Colonic mucosa (tissue), 4 donors: ENCODE measurements around the gene MAVS. TPM values are rescaled to one million over a fixed set of nuclear protein-coding genes. Genes with fewer than 3 reads are reported as not detected.

Experiments
- DNase-seq: peaks from one replicate; pipeline ENCODE4 v3.0.0-alpha.2; 2020
- H3K27ac ChIP-seq: fragments of 200-600 bp; one replicate; pipeline ENCODE4 v1.8.0; 2021
- H3K27me3 ChIP-seq: fragments of 200-600 bp; one replicate; pipeline ENCODE4 v1.8.0; 2021
- H3K36me3 ChIP-seq: fragments of 200-600 bp; one replicate; pipeline ENCODE4 v1.8.0; 2021
- H3K4me1 ChIP-seq: fragments of 200-600 bp; one replicate; pipeline ENCODE4 v1.8.0; 2021; ENCODE audit warnings: mild to moderate bottlenecking
- H3K4me3 ChIP-seq: fragments of 200-600 bp; one replicate; pipeline ENCODE4 v1.8.0; 2021
- H3K9ac ChIP-seq, 2 donors: one replicate each; pipeline ENCODE4 v1.7.0; 2013; ENCODE audit warnings: control low read depth in 2 of 2, low read depth in 2 of 2, low read length in 2 of 2
- H3K9me3 ChIP-seq: fragments of 200-600 bp; one replicate; pipeline ENCODE4 v1.8.0; 2021
- intact Hi-C: fragments of 100-400 bp; cut with DNase I; formaldehyde crosslinking; loops from one replicate; pipeline ENCODE4 v1.14.1; 2022
- total RNA-seq, 2 donors: library from RNA; stranded (reverse); fragmentation: NEBNext Ultra II Directional in 1 of 2; extraction: Animal tissue kit (Norgen Biotek cat#: 25700) in 1 of 2; gene quantifications; one replicate each; pipeline ENCODE4 v1.2.1, GENCODE V29; 2021
- TF ChIP-seq, protein P1 (sequence below): fragments of 200-600 bp; IDR thresholded peaks from one replicate; pipeline ENCODE4 v1.8.0; 2022; ENCODE audit warnings: antibody characterized with exemption, mild to moderate bottlenecking
- donor health status: healthy.
- donor health status: DM: no; HTN: no; CAD: no.
- donor health status: DM: no; HTN: no; CAD: no.

Gene MAVS
- total RNA-seq, 2 donors from 2014 or later = 46.2 to 70.7 TPM

DNA sequence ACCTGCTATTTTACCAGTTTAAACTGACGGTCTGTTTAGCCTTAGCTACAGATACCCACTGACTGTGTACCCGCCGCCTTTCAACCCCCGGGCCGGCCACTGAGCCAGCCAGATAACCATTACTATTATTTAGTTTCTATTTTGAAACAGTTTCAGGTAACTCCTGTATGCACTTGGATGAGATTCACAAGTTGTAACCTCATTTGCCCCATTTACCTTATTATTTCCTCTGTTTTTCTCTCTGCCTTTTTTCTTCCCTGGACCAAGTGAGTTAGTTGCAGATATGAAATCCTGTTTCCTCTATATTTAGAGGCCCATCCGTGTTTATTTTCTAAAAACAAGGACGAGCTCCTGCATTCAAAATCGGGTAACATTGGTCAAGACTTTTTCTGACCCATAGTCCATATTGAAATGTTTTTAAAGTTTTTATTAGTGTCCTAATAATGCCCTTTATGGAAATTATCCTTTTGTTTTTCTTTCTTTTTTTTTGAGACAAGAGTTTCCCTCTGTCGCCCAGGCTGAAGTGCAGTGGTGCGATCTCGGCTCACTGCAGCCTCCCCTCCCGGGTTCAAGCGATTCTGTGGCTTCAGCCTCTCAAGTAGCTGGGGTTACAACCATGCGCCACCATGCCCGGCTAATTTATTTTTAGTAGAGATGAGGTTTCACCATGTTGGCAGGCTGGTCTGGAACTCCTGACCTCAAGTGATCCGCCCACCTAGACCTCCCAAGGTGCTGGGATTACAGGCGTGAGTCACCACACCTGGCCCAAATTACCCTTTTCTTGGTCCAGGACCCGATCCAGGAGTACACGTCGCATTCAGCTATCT is 25.5 kb upstream of the MAVS start:
- H3K36me3 ChIP-seq = peaks cover 9% of the 10 kb centered on the region
- peak overlapping the region; percentile 53 for H3K4me3 ChIP-seq
- no peaks in the 10 kb centered on the region for H3K9me3 ChIP-seq
- intact Hi-C loops = no loop called here
- peaks cover 9% of the 10 kb centered on the region for H3K4me1 ChIP-seq
- H3K9ac ChIP-seq = peak overlapping the region; percentile 54 to 88
- peak overlapping the region; percentile 91 for H3K27ac ChIP-seq
- DNase-seq = no peak
- H3K27me3 ChIP-seq = no peaks in the 10 kb centered on the region
- TF ChIP-seq, protein P1, sequence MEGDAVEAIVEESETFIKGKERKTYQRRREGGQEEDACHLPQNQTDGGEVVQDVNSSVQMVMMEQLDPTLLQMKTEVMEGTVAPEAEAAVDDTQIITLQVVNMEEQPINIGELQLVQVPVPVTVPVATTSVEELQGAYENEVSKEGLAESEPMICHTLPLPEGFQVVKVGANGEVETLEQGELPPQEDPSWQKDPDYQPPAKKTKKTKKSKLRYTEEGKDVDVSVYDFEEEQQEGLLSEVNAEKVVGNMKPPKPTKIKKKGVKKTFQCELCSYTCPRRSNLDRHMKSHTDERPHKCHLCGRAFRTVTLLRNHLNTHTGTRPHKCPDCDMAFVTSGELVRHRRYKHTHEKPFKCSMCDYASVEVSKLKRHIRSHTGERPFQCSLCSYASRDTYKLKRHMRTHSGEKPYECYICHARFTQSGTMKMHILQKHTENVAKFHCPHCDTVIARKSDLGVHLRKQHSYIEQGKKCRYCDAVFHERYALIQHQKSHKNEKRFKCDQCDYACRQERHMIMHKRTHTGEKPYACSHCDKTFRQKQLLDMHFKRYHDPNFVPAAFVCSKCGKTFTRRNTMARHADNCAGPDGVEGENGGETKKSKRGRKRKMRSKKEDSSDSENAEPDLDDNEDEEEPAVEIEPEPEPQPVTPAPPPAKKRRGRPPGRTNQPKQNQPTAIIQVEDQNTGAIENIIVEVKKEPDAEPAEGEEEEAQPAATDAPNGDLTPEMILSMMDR = no peak

DNA sequence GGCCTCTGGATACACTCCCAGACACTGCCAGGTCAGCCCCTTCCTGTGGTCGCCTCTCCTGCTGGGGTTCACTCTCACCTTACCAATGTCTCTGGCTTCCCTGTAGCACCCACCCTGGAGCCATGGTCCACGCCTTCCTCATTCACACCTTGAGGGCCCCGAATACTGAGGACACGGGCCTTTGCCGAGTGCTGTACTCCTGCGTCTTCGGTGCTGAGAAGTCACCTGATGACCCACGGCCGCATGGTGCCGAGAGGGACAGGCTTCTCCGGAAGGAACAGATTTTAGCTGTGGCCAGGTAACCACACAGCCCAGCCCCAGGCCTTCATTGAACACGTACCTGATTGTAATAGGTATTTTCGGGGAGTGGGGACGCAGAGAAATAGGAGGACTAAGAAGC is 24.6 kb upstream of the MAVS start:
- Histone ChIP-seq H3K27ac (no peak overlapping the region), H3K9ac (no peak overlapping the region), H3K4me3 (no peak overlapping the region), H3K9me3 (no peaks in the 10 kb centered on the region), H3K36me3 (peaks cover 9% of the 10 kb centered on the region), H3K27me3 (no peaks in the 10 kb centered on the region), H3K4me1 (peaks cover 9% of the 10 kb centered on the region)
- TF ChIP-seq, protein P1 = no peak
- intact Hi-C loops = no loop called here
- DNase-seq = no peak

DNA sequence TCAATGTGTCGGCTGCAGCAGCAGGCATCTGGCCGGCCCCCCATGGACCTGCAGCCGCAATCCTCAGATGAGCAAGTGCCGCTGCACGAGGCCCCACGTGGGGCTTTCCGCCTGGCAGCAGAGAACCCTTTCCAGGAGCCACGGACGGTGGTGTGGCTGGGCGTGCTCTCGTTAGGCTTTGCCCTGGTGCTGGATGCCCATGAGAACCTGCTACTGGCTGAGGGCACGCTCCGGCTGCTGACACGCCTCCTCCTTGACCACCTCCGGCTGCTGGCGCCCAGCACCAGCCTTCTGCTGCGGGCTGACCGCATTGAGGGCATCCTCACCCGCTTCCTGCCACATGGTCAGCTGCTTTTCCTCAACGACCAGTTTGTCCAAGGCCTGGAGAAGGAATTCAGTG is 22.8 kb upstream of the MAVS start:
- intact Hi-C loops = no loop called here
- Histone ChIP-seq H3K36me3 (peaks cover 9% of the 10 kb centered on the region), H3K4me3 (no peak overlapping the region), H3K9me3 (no peaks in the 10 kb centered on the region), H3K27me3 (no peaks in the 10 kb centered on the region), H3K27ac (no peak overlapping the region), H3K4me1 (peaks cover 3% of the 10 kb centered on the region), H3K9ac (no peak overlapping the region)
- DNase-seq = no peak
- TF ChIP-seq, protein P1 = no peak

DNA sequence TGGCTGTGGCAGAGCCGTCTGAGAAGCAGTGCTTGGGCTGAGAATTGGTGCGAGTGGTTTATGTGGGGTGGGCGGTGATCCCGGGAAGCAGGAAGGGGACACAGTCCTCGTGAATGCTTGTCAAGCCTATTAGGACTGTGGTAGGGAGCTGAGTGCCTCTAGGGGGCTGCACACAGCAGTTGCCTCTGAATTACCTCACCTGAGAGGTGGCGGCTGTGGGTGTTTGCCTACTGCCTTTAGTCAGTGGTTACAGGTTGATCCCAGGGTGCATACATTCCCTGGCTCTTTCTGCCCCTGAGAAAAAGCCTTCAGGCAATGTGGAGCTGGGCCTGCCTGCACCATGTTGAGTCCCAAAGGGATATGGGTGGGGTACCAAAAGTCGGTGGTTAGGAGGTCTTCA is 21.1 kb upstream of the MAVS start:
- TF ChIP-seq, protein P1 = no peak
- Histone ChIP-seq H3K9ac (no peak overlapping the region), H3K4me1 (no peaks in the 10 kb centered on the region), H3K36me3 (peaks cover 9% of the 10 kb centered on the region), H3K9me3 (no peaks in the 10 kb centered on the region), H3K4me3 (no peak overlapping the region), H3K27me3 (no peaks in the 10 kb centered on the region), H3K27ac (no peak overlapping the region)
- intact Hi-C loops = no loop called here
- no peak for DNase-seq

DNA sequence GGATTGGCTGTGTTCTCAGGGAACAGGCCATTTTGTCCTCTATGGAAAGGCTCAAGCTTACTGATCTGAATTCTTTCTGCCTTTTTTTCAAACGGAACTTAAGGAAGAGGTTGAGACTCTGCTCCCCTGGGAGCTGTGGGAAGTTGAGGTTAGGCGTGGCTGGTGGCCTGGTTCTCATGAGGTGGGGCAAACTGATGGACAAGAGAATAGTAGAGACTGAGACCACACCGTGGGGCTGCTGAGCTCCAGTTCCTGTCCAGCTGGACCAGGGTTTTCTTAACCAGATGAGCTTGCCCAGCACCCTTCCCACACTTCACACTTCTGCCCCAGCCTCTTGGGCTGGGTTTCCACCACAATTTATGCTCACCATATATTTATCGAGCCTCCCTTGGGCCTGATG is 20.2 kb upstream of the MAVS start:
- Histone ChIP-seq H3K4me1 (no peaks in the 10 kb centered on the region), H3K9ac (no peak overlapping the region), H3K36me3 (peaks cover 9% of the 10 kb centered on the region), H3K27me3 (no peaks in the 10 kb centered on the region), H3K4me3 (no peak overlapping the region), H3K27ac (no peak overlapping the region), H3K9me3 (no peaks in the 10 kb centered on the region)
- intact Hi-C loops = no loop called here
- TF ChIP-seq, protein P1 = no peak
- no peak for DNase-seq
